Colonic mucosa (tissue), 4 donors: ENCODE results near the gene ORMDL3. TPM values are rescaled to one million over a fixed set of nuclear protein-coding genes. Genes with fewer than 3 reads are reported as not detected.

ENCODE experiments used
- DNase-seq: peaks from one replicate; pipeline ENCODE4 v3.0.0-alpha.2; 2020
- H3K27ac ChIP-seq: fragments of 200-600 bp; one replicate; pipeline ENCODE4 v1.8.0; 2021
- H3K27me3 ChIP-seq: fragments of 200-600 bp; one replicate; pipeline ENCODE4 v1.8.0; 2021
- H3K36me3 ChIP-seq: fragments of 200-600 bp; one replicate; pipeline ENCODE4 v1.8.0; 2021
- H3K4me1 ChIP-seq: fragments of 200-600 bp; one replicate; pipeline ENCODE4 v1.8.0; 2021; ENCODE audit warnings: mild to moderate bottlenecking
- H3K4me3 ChIP-seq: fragments of 200-600 bp; one replicate; pipeline ENCODE4 v1.8.0; 2021
- H3K9ac ChIP-seq, 2 donors: one replicate each; pipeline ENCODE4 v1.7.0; 2013; ENCODE audit warnings: control low read depth in 2 of 2, low read depth in 2 of 2, low read length in 2 of 2
- H3K9me3 ChIP-seq: fragments of 200-600 bp; one replicate; pipeline ENCODE4 v1.8.0; 2021
- intact Hi-C: fragments of 100-400 bp; cut with DNase I; formaldehyde crosslinking; loops from one replicate; pipeline ENCODE4 v1.14.1; 2022
- total RNA-seq, 2 donors: library from RNA; stranded (reverse); fragmentation: NEBNext Ultra II Directional in 1 of 2; extraction: Animal tissue kit (Norgen Biotek cat#: 25700) in 1 of 2; gene quantifications; one replicate each; pipeline ENCODE4 v1.2.1, GENCODE V29; 2021
- TF ChIP-seq, protein P1 (sequence below): fragments of 200-600 bp; IDR thresholded peaks from one replicate; pipeline ENCODE4 v1.8.0; 2022; ENCODE audit warnings: antibody characterized with exemption, mild to moderate bottlenecking
- donor health status: healthy.
- donor health status: DM: no; HTN: no; CAD: no.
- donor health status: DM: no; HTN: no; CAD: no.

The ORMDL3 gene
- total RNA-seq, 2 donors from 2014 or later, result 57.2 to 69.3 TPM

DNA sequence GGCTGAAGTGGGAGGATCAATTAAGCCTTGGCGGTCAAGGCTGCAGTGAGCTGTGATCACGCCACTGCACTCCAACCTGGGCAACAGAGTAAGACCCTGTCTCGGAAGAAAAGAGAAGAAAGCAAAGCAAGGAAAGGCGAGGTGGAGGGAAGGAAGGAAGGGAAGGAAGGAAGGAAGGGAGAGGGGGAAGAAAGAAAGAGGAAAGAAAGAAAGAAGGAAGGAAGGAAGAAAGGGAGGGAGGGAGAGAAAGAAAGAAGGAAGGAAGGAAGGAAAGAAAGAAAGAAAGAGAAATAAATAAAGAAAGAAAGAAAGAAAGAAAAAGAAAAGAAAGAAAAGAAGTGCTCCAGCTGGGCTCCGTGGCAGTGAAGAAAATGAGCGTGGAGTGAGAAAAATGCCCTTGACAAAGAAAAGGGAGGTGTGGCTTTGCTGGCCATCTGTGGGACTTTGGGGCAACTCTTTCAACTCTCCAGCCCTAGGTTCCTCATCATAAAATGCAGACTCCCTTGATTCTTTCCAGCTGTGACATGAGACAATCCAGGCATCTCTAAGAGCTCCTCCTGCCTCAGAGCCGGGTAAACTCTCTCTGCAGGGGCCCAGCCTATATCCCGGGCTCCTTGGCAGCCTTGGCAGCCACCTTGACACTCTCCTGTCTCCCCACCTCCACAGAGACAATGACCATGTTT is 37.8 kb upstream of the ORMDL3 start:
- Histone ChIP-seq H3K27me3 (no peaks in the 10 kb centered on the region), H3K4me1 (peaks cover 3% of the 10 kb centered on the region), H3K4me3 (no peak overlapping the region), H3K9me3 (no peaks in the 10 kb centered on the region), H3K27ac (no peak overlapping the region), H3K36me3 (no peaks in the 10 kb centered on the region), H3K9ac (no peak overlapping the region)
- intact Hi-C loops, result no loop called here
- no peak for DNase-seq
- TF ChIP-seq, protein P1, sequence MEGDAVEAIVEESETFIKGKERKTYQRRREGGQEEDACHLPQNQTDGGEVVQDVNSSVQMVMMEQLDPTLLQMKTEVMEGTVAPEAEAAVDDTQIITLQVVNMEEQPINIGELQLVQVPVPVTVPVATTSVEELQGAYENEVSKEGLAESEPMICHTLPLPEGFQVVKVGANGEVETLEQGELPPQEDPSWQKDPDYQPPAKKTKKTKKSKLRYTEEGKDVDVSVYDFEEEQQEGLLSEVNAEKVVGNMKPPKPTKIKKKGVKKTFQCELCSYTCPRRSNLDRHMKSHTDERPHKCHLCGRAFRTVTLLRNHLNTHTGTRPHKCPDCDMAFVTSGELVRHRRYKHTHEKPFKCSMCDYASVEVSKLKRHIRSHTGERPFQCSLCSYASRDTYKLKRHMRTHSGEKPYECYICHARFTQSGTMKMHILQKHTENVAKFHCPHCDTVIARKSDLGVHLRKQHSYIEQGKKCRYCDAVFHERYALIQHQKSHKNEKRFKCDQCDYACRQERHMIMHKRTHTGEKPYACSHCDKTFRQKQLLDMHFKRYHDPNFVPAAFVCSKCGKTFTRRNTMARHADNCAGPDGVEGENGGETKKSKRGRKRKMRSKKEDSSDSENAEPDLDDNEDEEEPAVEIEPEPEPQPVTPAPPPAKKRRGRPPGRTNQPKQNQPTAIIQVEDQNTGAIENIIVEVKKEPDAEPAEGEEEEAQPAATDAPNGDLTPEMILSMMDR, result no peak

DNA sequence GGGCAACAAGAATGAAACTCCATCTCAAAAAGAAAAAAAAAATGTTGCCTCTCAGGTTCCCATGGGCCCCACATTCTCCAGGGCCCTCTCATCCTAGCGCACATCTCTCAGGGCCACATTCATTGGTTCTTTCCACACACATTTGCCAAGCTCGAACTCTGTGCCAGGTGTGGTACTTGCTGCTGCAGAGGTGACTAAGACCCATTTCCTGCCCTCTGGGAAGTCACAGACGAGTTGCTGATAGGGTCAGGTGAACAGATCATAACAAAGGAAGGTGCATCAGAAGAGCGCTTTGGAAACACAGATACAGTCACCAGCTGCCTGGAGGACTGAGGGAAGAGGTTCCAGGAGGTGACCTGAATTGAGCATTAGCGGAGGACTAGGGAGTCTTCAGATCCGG is 36.4 kb upstream of the ORMDL3 start:
- no peaks in the 10 kb centered on the region for H3K4me1 ChIP-seq
- no peak overlapping the region for H3K9ac ChIP-seq
- TF ChIP-seq, protein P1, result no peak
- H3K4me3 ChIP-seq, result no peak overlapping the region
- no peaks in the 10 kb centered on the region for H3K36me3 ChIP-seq
- no peaks in the 10 kb centered on the region for H3K27me3 ChIP-seq
- H3K27ac ChIP-seq, result no peak overlapping the region
- DNase-seq, result no peak
- intact Hi-C loops, result no loop called here
- no peaks in the 10 kb centered on the region for H3K9me3 ChIP-seq

DNA sequence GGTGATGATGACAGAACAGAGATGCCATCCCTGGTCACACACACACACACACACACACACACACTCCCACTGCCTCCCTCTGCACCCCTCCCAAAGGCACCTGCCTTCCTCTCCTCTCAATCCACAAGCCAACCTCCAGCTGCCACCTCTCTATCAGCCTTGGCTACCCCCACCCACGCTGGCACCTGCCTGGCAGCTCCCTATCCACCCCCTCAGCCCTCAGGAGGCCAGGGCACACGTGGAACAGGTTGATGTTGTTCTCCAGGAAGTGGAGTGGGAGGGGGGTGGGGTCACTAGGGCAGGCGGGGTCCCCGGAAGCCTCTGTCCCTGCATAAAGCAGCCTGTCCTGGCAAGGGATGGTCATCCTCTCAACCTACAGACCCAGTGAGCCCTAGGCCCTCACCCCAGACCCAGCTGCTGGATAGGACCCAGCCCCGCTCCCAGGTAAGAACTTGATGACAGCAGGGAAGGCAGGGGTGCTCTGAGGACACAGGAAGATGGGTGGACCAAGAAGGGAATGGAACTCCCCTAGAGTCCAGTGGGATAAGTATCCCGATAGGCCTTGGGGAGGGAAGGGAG is 35.3 kb upstream of the ORMDL3 start, which contains the start of gene GSDMA:
GSDMA (plus strand) TSS at position 363 of the 579 bp plus-strand sequence. CDS start 2,684 bp downstream, outside the sequence.
- H3K4me1 ChIP-seq, result no peaks in the 10 kb centered on the region
- TF ChIP-seq, protein P1, result no peak
- H3K9me3 ChIP-seq, result no peaks in the 10 kb centered on the region
- no peak within 1 kb of the TSS for H3K27ac ChIP-seq
- H3K36me3 ChIP-seq, result no peaks in the 10 kb centered on the region
- no peak within 1 kb of the TSS for H3K4me3 ChIP-seq
- H3K9ac ChIP-seq, result peak within 1 kb of the TSS in 1 of 2 donors; percentile 31
- no peak for DNase-seq
- intact Hi-C loops, result no loop called here
- H3K27me3 ChIP-seq, result no peaks in the 10 kb centered on the region

DNA sequence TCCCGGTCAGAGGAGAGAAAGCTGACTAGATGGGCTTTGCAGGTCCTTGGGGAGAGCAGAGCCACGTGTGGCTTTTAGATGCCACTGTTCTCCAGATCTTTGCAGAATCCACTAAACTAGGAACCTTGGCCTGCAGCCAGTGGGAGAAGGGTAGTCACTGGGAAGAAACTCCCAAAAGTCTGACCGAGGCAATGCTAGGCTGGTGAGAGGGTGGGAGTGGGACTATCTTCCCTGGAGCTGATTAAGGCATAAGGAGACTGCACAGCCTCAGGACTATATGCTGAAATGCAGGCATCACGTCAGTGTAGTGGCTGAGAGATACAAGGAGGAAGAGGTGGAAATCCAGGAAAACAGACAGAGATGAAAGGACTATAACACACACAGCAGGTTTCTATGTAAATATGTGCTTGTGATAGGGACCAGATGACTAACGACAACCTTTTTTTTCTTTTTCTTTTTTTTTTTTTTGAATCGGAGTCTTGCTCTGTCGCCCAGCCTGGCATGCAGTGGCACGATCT is 33.2 kb upstream of the ORMDL3 start:
- Histone ChIP-seq H3K27ac (peak overlapping the region; percentile 62), H3K4me3 (no peak overlapping the region), H3K36me3 (no peaks in the 10 kb centered on the region), H3K9ac (peak overlapping the region in 1 of 2 donors; percentile 55), H3K27me3 (no peaks in the 10 kb centered on the region), H3K4me1 (no peaks in the 10 kb centered on the region), H3K9me3 (no peaks in the 10 kb centered on the region)
- TF ChIP-seq, protein P1, result no peak
- intact Hi-C loops, result no loop called here
- DNase-seq, result peak; percentile 47

DNA sequence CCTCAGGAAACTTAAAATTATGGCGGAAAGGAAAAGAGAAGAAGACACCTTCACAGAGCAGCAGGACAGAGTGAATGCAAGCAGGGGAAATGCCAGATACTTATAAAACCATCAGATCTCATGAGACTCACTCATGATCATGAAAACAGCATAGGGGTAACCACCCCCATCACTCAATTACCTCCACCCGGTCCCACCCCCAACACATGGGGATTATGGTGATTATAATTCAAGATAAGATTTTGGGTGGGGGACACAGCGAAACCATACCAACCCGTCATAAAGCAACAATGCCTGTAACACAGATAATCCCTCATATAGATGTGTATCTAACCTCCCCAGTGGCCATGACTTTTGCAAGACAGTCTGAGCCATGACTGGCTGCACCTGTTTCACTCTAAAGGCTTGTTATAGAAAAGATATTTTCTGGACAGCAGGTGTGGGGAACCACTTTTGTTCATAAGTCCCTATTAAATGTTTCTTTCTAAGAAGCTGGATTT is 28.4 kb upstream of the ORMDL3 start:
- intact Hi-C loops, result no loop called here
- Histone ChIP-seq H3K27ac (no peak overlapping the region), H3K4me1 (no peaks in the 10 kb centered on the region), H3K9me3 (no peaks in the 10 kb centered on the region), H3K27me3 (no peaks in the 10 kb centered on the region), H3K9ac (no peak overlapping the region), H3K36me3 (no peaks in the 10 kb centered on the region), H3K4me3 (no peak overlapping the region)
- no peak for DNase-seq
- TF ChIP-seq, protein P1, result no peak
